HepG2 (cell line): ENCODE data around the gene MED20. TPM values are rescaled to one million over a fixed set of nuclear protein-coding genes. Genes with fewer than 3 reads are reported as not detected.

Experiments used
- BRCA1 ChIP-seq: sonication (generic); formaldehyde crosslinking; IDR thresholded peaks from 2 replicates; pipeline ENCODE4 v1.4.0; 2020; ENCODE audit warnings: missing genetic modification reagents
- CBX1 ChIP-seq: IDR thresholded peaks from one replicate; pipeline ENCODE4 v1.6.1; 2016; ENCODE audit warnings: antibody characterized with exemption, low read depth
- EED ChIP-seq: sonication (generic); formaldehyde crosslinking; IDR thresholded peaks from 2 replicates; pipeline ENCODE4 v1.5.0; 2020; ENCODE audit warnings: mild to moderate bottlenecking, missing genetic modification reagents
- EP300 ChIP-seq, 3 experiments: sonication (generic) in 1 of 3; formaldehyde crosslinking in 1 of 3; IDR thresholded peaks; 2 replicates each; pipeline versions ENCODE4 v1.5.1 to v1.6.1; 2011 to 2020; ENCODE audit warnings: low read depth in 2 of 3, low read length in 2 of 3, borderline replicate concordance in 1 of 3, improper control_type of control experiment in 1 of 3, mild to moderate bottlenecking in 1 of 3, missing genetic modification reagents in 1 of 3, moderate library complexity in 1 of 3
- HCFC1 ChIP-seq: fragments of 150-350 bp; IDR thresholded peaks from 2 replicates; pipeline ENCODE4 v1.6.1; 2014; ENCODE audit warnings: low read depth, low read length
- MAFK ChIP-seq, 2 experiments: IDR thresholded peaks in 1 of 2; conservative IDR thresholded peaks in 1 of 2; 2 replicates each; pipeline ENCODE4 v1.6.1; 2011; ENCODE audit warnings: improper control_type of control experiment in 2 of 2, low read length in 2 of 2
- NFKB2 ChIP-seq: sonication (generic); formaldehyde crosslinking; IDR thresholded peaks from 2 replicates; pipeline ENCODE4 v1.4.0; 2020; ENCODE audit warnings: missing genetic modification reagents, borderline replicate concordance
- NONO ChIP-seq, 2 experiments: fragments of 450-650 bp in 1 of 2; sonication (generic) in 1 of 2; formaldehyde crosslinking in 1 of 2; IDR thresholded peaks in 1 of 2; conservative IDR thresholded peaks in 1 of 2; 2 replicates each; pipeline versions ENCODE4 v1.6.1 to v1.8.0; 2017 to 2022; ENCODE audit warnings: mild to moderate bottlenecking in 1 of 2, missing genetic modification reagents in 1 of 2, moderate library complexity in 1 of 2
- ZBTB7A ChIP-seq: sonication (generic); formaldehyde crosslinking; IDR thresholded peaks from 2 replicates; pipeline ENCODE4 v1.8.0; 2022; ENCODE audit warnings: mild to moderate bottlenecking, missing genetic modification reagents
- ZIK1 ChIP-seq: sonication (generic); formaldehyde crosslinking; IDR thresholded peaks from 2 replicates; pipeline ENCODE4 v1.5.0; 2020; ENCODE audit warnings: mild to moderate bottlenecking, low read depth, missing genetic modification reagents, borderline replicate concordance
- ZMYM3 ChIP-seq: sonication (generic); formaldehyde crosslinking; IDR thresholded peaks from 2 replicates; pipeline ENCODE4 v1.5.1; 2020; ENCODE audit warnings: mild to moderate bottlenecking, missing genetic modification reagents
- ZNF367 ChIP-seq: sonication (generic); formaldehyde crosslinking; IDR thresholded peaks from 2 replicates; pipeline ENCODE4 v1.4.0; 2020; ENCODE audit warnings: missing genetic modification reagents, borderline replicate concordance
- ZNF562 ChIP-seq: sonication (generic); formaldehyde crosslinking; IDR thresholded peaks from 2 replicates; pipeline ENCODE4 v1.8.0; 2022; ENCODE audit warnings: missing genetic modification reagents, borderline replicate concordance
- ZNF615 ChIP-seq: sonication (generic); formaldehyde crosslinking; IDR thresholded peaks from 2 replicates; pipeline ENCODE4 v1.5.0; 2020; ENCODE audit warnings: mild to moderate bottlenecking, missing genetic modification reagents, borderline replicate concordance
- ZSCAN12 ChIP-seq: sonication (generic); formaldehyde crosslinking; IDR thresholded peaks from 2 replicates; pipeline ENCODE4 v1.9.0; 2021; ENCODE audit warnings: mild to moderate bottlenecking, missing genetic modification reagents
- ZSCAN22 ChIP-seq: sonication (generic); formaldehyde crosslinking; IDR thresholded peaks from 2 replicates; pipeline ENCODE4 v1.4.0; 2020; ENCODE audit warnings: mild to moderate bottlenecking, missing genetic modification reagents
- polyA plus RNA-seq, 8 experiments: library from polyadenylated mRNA; depleted of rRNA in 3 of 8; stranded (reverse) in 7 of 8; unstranded in 1 of 8; fragments of >200 nt; fragmentation: Illumina TruSeq in 4 of 8; extraction: Trizol in 4 of 8; gene quantifications; 2 replicates each; pipeline versions ENCODE4 v1.2.1 to v1.2.3, GENCODE V29; 2011 to 2016; ENCODE audit warnings: low read depth in 4 of 8, missing spikeins in 1 of 8, mixed read lengths in 1 of 8; ENCODE audit not compliant: insufficient read depth in 1 of 8
- total RNA-seq, 5 experiments: library from RNA; depleted of rRNA; stranded (reverse); fragments of >200 nt; fragmentation: Illumina TruSeq; extraction: Trizol; gene quantifications; 2 replicates each; pipeline ENCODE4 v1.2.3, GENCODE V29; 2016; ENCODE audit warnings: low read depth in 1 of 5
- TF ChIP-seq, protein P1 (sequence below): sonication (generic); formaldehyde crosslinking; IDR thresholded peaks from 2 replicates; pipeline ENCODE4 v1.5.1; 2020; ENCODE audit warnings: mild to moderate bottlenecking, missing genetic modification reagents, moderate library complexity
- TF ChIP-seq, protein P2 (sequence below): sonication (generic); formaldehyde crosslinking; IDR thresholded peaks from 2 replicates; pipeline ENCODE4 v1.5.1; 2020; ENCODE audit warnings: mild to moderate bottlenecking, missing genetic modification reagents, borderline replicate concordance
- TF ChIP-seq, protein P3 (sequence below): sonication (generic); formaldehyde crosslinking; IDR thresholded peaks from 2 replicates; pipeline ENCODE4 v1.4.0; 2020; ENCODE audit warnings: missing genetic modification reagents; ENCODE audit errors: not compliant biosample characterization
- TF ChIP-seq, protein P4 (sequence below): IDR thresholded peaks from 2 replicates; pipeline ENCODE4 v1.6.1; 2016

MED20 gene
- total and polyA plus RNA-seq, 2 of the 13 experiments (the other 11 are each of a cell fraction or from before 2014, with no cell fraction given), result 28.1 to 41.1 TPM

DNA sequence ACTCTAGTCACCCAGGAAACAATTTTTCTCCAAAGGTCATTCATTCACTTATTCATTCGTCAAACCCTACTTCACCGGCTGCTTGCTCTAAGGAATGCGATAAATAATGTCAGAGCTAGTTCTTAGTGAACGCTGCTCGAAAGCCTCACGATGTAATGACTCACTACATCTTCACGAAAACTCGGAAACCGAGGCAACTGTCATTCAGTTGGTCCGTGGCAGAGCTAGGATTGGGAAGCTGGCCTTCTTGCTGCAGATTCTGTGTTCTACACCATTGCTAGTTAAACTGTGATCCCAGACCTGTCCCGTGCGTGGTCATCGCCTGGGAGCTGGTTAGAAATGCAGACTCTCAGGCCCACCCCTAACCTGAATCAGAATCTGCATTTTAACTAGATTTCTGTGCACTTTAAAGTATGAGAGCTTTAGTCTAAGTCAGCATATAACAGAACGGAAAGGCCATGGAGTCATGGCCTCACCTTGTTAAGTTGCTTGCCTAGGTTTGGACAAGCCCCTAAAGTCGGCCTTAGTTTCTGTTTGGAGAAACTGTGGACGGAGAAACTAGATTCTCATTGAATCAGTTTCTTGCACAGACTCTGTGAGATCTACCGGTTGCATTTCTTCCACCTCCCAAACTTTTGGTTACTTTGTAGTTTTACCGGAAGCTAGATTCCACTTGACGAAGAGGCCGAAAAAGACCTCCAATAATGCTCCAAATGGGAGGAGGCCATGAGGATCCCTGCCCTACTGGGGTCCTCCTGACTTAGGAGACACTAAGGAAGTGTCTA lies 21.3 kb upstream of the MED20 start (continued):
- TF ChIP-seq, protein P1, sequence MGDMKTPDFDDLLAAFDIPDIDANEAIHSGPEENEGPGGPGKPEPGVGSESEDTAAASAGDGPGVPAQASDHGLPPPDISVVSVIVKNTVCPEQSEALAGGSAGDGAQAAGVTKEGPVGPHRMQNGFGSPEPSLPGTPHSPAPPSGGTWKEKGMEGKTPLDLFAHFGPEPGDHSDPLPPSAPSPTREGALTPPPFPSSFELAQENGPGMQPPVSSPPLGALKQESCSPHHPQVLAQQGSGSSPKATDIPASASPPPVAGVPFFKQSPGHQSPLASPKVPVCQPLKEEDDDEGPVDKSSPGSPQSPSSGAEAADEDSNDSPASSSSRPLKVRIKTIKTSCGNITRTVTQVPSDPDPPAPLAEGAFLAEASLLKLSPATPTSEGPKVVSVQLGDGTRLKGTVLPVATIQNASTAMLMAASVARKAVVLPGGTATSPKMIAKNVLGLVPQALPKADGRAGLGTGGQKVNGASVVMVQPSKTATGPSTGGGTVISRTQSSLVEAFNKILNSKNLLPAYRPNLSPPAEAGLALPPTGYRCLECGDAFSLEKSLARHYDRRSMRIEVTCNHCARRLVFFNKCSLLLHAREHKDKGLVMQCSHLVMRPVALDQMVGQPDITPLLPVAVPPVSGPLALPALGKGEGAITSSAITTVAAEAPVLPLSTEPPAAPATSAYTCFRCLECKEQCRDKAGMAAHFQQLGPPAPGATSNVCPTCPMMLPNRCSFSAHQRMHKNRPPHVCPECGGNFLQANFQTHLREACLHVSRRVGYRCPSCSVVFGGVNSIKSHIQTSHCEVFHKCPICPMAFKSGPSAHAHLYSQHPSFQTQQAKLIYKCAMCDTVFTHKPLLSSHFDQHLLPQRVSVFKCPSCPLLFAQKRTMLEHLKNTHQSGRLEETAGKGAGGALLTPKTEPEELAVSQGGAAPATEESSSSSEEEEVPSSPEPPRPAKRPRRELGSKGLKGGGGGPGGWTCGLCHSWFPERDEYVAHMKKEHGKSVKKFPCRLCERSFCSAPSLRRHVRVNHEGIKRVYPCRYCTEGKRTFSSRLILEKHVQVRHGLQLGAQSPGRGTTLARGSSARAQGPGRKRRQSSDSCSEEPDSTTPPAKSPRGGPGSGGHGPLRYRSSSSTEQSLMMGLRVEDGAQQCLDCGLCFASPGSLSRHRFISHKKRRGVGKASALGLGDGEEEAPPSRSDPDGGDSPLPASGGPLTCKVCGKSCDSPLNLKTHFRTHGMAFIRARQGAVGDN (CRISPR knock-in tag), result no peak
- TF ChIP-seq ZIK1 (CRISPR knock-in tag) (no peak), NFKB2 (CRISPR knock-in tag) (no peak), ZSCAN22 (CRISPR knock-in tag) (no peak), ZBTB7A (CRISPR knock-in tag) (peak; percentile 23; the same call in 1 of the 2 replicates), ZSCAN12 (no peak), EED (CRISPR knock-in tag) (no peak), ZNF562 (CRISPR knock-in tag) (no peak), ZNF615 (CRISPR knock-in tag) (0 out of 2 replicates have a peak, but pooled peaks have one; percentile 55), MAFK (conservative IDR thresholded peaks at IDR 0.05 in 1 of 2, IDR thresholded peaks at IDR 0.05 in 1 of 2; ENCODE audit: low read length in 2 of 2) (peak; percentile 45 to 59), NONO (IDR thresholded peaks at IDR 0.05) (no peak), NONO (CRISPR knock-in tag; conservative IDR thresholded peaks at IDR 0.05) (no peak), EP300 (IDR thresholded peaks at IDR 0.05; ENCODE audit: low read depth in 2 of 2, low read length in 2 of 2) (no peak), EP300 (CRISPR knock-in tag; IDR thresholded peaks at IDR 0.05; ENCODE audit: borderline replicate concordance) (no peak), ZMYM3 (CRISPR knock-in tag) (peak; percentile 52; the same call in 1 of the 2 replicates), BRCA1 (CRISPR knock-in tag) (no peak), ZNF367 (CRISPR knock-in tag) (no peak), HCFC1 (no peak), CBX1 (no peak)
- TF ChIP-seq, protein P2, sequence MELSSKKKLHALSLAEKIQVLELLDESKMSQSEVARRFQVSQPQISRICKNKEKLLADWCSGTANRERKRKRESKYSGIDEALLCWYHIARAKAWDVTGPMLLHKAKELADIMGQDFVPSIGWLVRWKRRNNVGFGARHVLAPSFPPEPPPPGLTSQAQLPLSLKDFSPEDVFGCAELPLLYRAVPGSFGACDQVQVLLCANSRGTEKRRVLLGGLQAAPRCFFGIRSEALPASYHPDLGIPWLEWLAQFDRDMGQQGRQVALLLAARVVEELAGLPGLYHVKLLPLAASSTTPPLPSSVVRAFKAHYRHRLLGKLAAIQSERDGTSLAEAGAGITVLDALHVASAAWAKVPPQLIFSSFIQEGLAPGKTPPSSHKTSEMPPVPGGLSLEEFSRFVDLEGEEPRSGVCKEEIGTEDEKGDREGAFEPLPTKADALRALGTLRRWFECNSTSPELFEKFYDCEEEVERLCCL (CRISPR knock-in tag), result no peak
- TF ChIP-seq, protein P3, sequence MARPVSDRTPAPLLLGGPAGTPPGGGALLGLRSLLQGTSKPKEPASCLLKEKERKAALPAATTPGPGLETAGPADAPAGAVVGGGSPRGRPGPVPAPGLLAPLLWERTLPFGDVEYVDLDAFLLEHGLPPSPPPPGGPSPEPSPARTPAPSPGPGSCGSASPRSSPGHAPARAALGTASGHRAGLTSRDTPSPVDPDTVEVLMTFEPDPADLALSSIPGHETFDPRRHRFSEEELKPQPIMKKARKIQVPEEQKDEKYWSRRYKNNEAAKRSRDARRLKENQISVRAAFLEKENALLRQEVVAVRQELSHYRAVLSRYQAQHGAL (CRISPR knock-in tag), result no peak
- TF ChIP-seq, protein P4, sequence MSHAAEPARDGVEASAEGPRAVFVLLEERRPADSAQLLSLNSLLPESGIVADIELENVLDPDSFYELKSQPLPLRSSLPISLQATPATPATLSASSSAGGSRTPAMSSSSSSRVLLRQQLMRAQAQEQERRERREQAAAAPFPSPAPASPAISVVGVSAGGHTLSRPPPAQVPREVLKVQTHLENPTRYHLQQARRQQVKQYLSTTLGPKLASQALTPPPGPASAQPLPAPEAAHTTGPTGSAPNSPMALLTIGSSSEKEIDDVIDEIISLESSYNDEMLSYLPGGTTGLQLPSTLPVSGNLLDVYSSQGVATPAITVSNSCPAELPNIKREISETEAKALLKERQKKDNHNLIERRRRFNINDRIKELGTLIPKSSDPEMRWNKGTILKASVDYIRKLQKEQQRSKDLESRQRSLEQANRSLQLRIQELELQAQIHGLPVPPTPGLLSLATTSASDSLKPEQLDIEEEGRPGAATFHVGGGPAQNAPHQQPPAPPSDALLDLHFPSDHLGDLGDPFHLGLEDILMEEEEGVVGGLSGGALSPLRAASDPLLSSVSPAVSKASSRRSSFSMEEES (CRISPR knock-in tag), result no peak
